Loucy (cell line): ENCODE results near the gene PDIA6.

Experiments
- H2AFZ ChIP-seq: fragments of 200-600 bp; sonication (generic); 2 replicates; pipeline ENCODE4 v1.6.0; 2016; ENCODE audit warnings: antibody characterized with exemption, mild to moderate bottlenecking, low read length, moderate library complexity
- H3F3A ChIP-seq: fragments of 200-600 bp; 2 replicates; pipeline ENCODE4 v1.6.0; 2016; ENCODE audit warnings: antibody characterized with exemption, low read depth, mild to moderate bottlenecking
- H3K27me3 ChIP-seq: fragments of 200-600 bp; sonication (generic); 2 replicates; pipeline ENCODE4 v1.6.1; 2014; ENCODE audit warnings: low read length, mild to moderate bottlenecking; ENCODE audit not compliant: insufficient read depth, poor library complexity, severe bottlenecking
- H3K36me3 ChIP-seq: fragments of 200-600 bp; sonication (generic); 2 replicates; pipeline ENCODE4 v1.6.1; 2016; ENCODE audit warnings: low read length; ENCODE audit not compliant: insufficient read depth
- H3K4me1 ChIP-seq: fragments of 200-600 bp; sonication (generic); 2 replicates; pipeline ENCODE4 v1.5.1; 2014; ENCODE audit warnings: low read length, mild to moderate bottlenecking; ENCODE audit not compliant: insufficient read depth, poor library complexity, severe bottlenecking
- H3K4me2 ChIP-seq: fragments of 200-600 bp; sonication (generic); 2 replicates; pipeline ENCODE4 v1.6.0; 2014; ENCODE audit warnings: antibody characterized with exemption, low read length, low read depth, mild to moderate bottlenecking; ENCODE audit not compliant: poor library complexity, severe bottlenecking
- H3K4me3 ChIP-seq: fragments of 200-600 bp; sonication (generic); 2 replicates; pipeline ENCODE4 v1.5.1; 2014; ENCODE audit warnings: low read length, mild to moderate bottlenecking, mixed read lengths; ENCODE audit not compliant: poor library complexity, severe bottlenecking
- H3K79me2 ChIP-seq: fragments of 200-600 bp; sonication (generic); 2 replicates; pipeline ENCODE4 v1.6.1; 2014; ENCODE audit warnings: low read length; ENCODE audit not compliant: insufficient read depth
- H3K9ac ChIP-seq: fragments of 200-600 bp; sonication (generic); 2 replicates; pipeline ENCODE4 v1.6.0; 2014; ENCODE audit warnings: mild to moderate bottlenecking, low read depth, low read length, moderate library complexity; ENCODE audit not compliant: poor library complexity, severe bottlenecking
- H3K9me2 ChIP-seq: fragments of 200-600 bp; sonication (generic); replicated peaks from 2 replicates; pipeline ENCODE4 v1.6.1; 2016; ENCODE audit warnings: low read depth, low read length, mixed read lengths
- H3K9me3 ChIP-seq: fragments of 200-600 bp; sonication (generic); 2 replicates; pipeline ENCODE4 v1.6.1; 2014; ENCODE audit warnings: mild to moderate bottlenecking, antibody characterized with exemption, low read length, low read depth; ENCODE audit not compliant: insufficient read depth
- H4K20me1 ChIP-seq: fragments of 200-600 bp; sonication (generic); 2 replicates; pipeline ENCODE4 v1.6.0; 2014; ENCODE audit warnings: antibody characterized with exemption, low read length, mild to moderate bottlenecking; ENCODE audit not compliant: insufficient read depth, poor library complexity, severe bottlenecking
- CTCF ChIP-seq: fragments of 200-600 bp; sonication (generic); conservative IDR thresholded peaks from 2 replicates; pipeline ENCODE4 v1.5.1; 2014; ENCODE audit warnings: mild to moderate bottlenecking, antibody characterized with exemption, low read length
- EZH2phosphoT487 ChIP-seq: fragments of 200-600 bp; IDR thresholded peaks from 2 replicates; pipeline ENCODE4 v1.6.1; 2018; ENCODE audit warnings: antibody characterized with exemption, mild to moderate bottlenecking, moderate library complexity, borderline replicate concordance

The PDIA6 gene

GRCh38 chr2:10841547-10842219 lies 29.1 kb upstream of the PDIA6 start:
- no peak overlapping the region for H3K4me3 ChIP-seq
- no peak overlapping the region for H3K9ac ChIP-seq
- H3K4me2 ChIP-seq, result no peak overlapping the region
- TF ChIP-seq EZH2phosphoT487, result no peak
- no peak for TF ChIP-seq CTCF
- no peaks in the 10 kb centered on the region for H3F3A ChIP-seq
- no peak overlapping the region for H2AFZ ChIP-seq
- H4K20me1 ChIP-seq, result no peaks in the 10 kb centered on the region
- no peaks in the 10 kb centered on the region for H3K79me2 ChIP-seq
- no peaks in the 10 kb centered on the region for H3K4me1 ChIP-seq
- no peaks in the 10 kb centered on the region for H3K9me3 ChIP-seq
- no peaks in the 10 kb centered on the region for H3K27me3 ChIP-seq
- H3K9me2 ChIP-seq, result no peaks in the 10 kb centered on the region
- H3K36me3 ChIP-seq, result no peaks in the 10 kb centered on the region

GRCh38 chr2:10839813-10840212 lies 27.2 kb upstream of the PDIA6 start:
- Histone ChIP-seq H3K4me1 (no peaks in the 10 kb centered on the region), H3K9ac (no peak overlapping the region), H3K9me3 (no peaks in the 10 kb centered on the region), H2AFZ (no peak overlapping the region), H3K79me2 (no peaks in the 10 kb centered on the region), H3F3A (no peaks in the 10 kb centered on the region), H3K9me2 (no peaks in the 10 kb centered on the region), H3K4me2 (no peak overlapping the region), H3K27me3 (no peaks in the 10 kb centered on the region), H3K36me3 (no peaks in the 10 kb centered on the region), H4K20me1 (no peaks in the 10 kb centered on the region), H3K4me3 (no peak overlapping the region)
- TF ChIP-seq EZH2phosphoT487, result no peak
- TF ChIP-seq CTCF, result no peak

GRCh38 chr2:10838734-10839133 lies 26.1 kb upstream of the PDIA6 start:
- H3K9me3 ChIP-seq, result no peaks in the 10 kb centered on the region
- no peak overlapping the region for H3K4me3 ChIP-seq
- H2AFZ ChIP-seq, result no peak overlapping the region
- H3K9ac ChIP-seq, result no peak overlapping the region
- no peak overlapping the region for H3K4me2 ChIP-seq
- no peaks in the 10 kb centered on the region for H3K4me1 ChIP-seq
- no peaks in the 10 kb centered on the region for H3K27me3 ChIP-seq
- H3K36me3 ChIP-seq, result no peaks in the 10 kb centered on the region
- no peaks in the 10 kb centered on the region for H3K9me2 ChIP-seq
- TF ChIP-seq EZH2phosphoT487, result no peak
- no peak for TF ChIP-seq CTCF
- no peaks in the 10 kb centered on the region for H3F3A ChIP-seq
- no peaks in the 10 kb centered on the region for H3K79me2 ChIP-seq
- no peaks in the 10 kb centered on the region for H4K20me1 ChIP-seq
